Central memory CD8-positive, alpha-beta T cell (primary cell): ENCODE results near the gene THADA.
"Not testable (repeated sequence)": the region's sequence is repeated elsewhere in the genome, so short reads cannot be mapped to it uniquely, and the experiment has no call there.

ENCODE experiments used
- ATAC-seq: fragments of 150-1000 bp; cut with Tn5 transposase; replicated peaks from 2 replicates; pipeline ENCODE4 v1.10.0; 2022; ENCODE audit warnings: mild to moderate bottlenecking, moderate FRiP score, moderate number of reproducible peaks; ENCODE audit not compliant: poor library complexity, severe bottlenecking; ENCODE audit errors: extremely low read depth
- DNase-seq, 2 donors: peaks; one replicate each; pipeline ENCODE4 v3.0.0; 2021; ENCODE audit warnings: low spot score in 2 of 2
- H3K27ac Mint-ChIP-seq: one replicate; pipeline ENCODE4 v1.8.0; 2022; ENCODE audit warnings: low read depth, mild to moderate bottlenecking, moderate library complexity, mixed read lengths
- H3K27me3 Mint-ChIP-seq: one replicate; pipeline ENCODE4 v1.8.0; 2022; ENCODE audit warnings: mixed read lengths
- H3K36me3 Mint-ChIP-seq: one replicate; pipeline ENCODE4 v1.8.0; 2022; ENCODE audit warnings: mild to moderate bottlenecking, moderate library complexity, mixed read lengths; ENCODE audit not compliant: insufficient read depth
- H3K4me1 Mint-ChIP-seq: one replicate; pipeline ENCODE4 v1.8.0; 2022; ENCODE audit warnings: mixed read lengths
- H3K4me3 Mint-ChIP-seq: one replicate; pipeline ENCODE4 v1.8.0; 2022; ENCODE audit warnings: mild to moderate bottlenecking, moderate library complexity, mixed read lengths
- H3K9me3 Mint-ChIP-seq: one replicate; pipeline ENCODE4 v1.8.0; 2022; ENCODE audit warnings: mixed read lengths

THADA gene

DNA sequence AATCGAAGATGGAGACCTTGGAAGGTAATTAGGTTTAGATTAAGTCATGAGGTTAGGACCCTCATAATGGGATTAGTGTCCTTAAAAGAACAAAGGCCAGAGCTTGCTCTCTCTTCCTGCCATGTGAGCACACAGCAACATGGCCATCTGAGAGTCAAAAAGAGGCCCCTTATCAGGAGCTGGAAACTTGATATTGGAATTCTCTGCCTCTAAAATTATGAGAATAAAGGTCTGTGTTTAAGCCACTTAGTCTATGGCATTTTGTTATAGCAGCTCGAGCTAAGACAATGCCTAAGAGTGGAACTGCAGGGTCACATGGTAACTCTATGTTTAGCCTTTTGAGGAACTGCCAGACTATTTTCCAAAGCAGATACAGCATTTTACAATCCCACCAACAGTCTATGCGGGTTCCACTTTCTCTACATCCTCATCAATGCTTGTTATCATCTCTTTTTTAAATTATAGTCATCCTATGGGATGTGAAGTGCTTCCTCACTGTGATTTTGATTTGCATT is 42.4 kb downstream of the THADA start:
- no peaks in the 10 kb centered on the region for H3K4me1 Mint-ChIP-seq
- no peaks in the 10 kb centered on the region for H3K27me3 Mint-ChIP-seq
- H3K27ac Mint-ChIP-seq, result no peak overlapping the region
- peaks cover 34% of the 10 kb centered on the region for H3K36me3 Mint-ChIP-seq
- H3K4me3 Mint-ChIP-seq, result no peak overlapping the region
- no peak for DNase-seq
- H3K9me3 Mint-ChIP-seq, result no peaks in the 10 kb centered on the region
- ATAC-seq, result no peak

DNA sequence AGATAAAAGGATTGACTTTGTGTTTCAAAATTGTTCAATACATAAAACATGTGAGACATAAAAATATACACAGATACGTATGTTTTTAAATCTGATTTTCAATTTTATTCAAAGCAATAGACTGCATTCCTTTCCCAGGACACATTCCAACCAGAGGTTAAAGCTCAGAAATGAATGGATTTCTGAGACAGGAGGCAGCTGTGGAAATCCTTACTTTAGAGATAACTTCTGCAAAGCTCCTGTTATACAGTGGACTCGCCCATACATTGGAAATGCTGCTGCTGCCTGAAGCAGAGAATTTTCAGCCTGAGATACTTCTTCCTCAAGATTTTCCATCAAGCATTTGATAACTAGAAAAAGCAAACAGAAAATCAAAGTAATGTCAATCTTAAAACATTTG is 43.8 kb downstream of the THADA start:
- peaks cover 33% of the 10 kb centered on the region for H3K36me3 Mint-ChIP-seq
- no peak for ATAC-seq
- DNase-seq, result no peak

DNA sequence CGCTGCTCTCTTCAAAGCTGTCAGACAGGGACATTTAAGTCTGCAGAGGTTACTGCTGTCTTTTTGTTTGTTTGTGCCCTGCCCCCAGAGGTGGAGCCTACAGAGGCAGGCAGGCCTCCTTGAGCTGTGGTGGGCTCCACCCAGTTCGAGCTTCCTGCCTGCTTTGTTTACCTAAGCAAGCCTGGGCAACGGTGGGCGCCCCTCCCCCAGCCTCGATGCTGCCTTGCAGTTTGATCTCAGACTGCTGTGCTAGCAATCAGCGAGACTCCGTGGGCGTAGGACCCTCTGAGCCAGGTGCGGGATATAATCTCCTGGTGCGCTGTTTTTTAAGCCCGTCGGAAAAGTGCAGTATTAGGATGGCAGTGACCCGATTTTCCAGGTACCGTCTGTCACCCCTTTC is 47.5 kb downstream of the THADA start:
- not testable (repeated sequence) for H3K9me3 Mint-ChIP-seq, H3K4me3 Mint-ChIP-seq, ATAC-seq, H3K4me1 Mint-ChIP-seq, H3K27me3 Mint-ChIP-seq
- peak in 1 of 2 donors; percentile 49 for DNase-seq
- Mint-ChIP-seq H3K27ac (peak overlapping the region; percentile 70), H3K36me3 (peaks cover 24% of the 10 kb centered on the region)

More for the DNA sequence above, 43.8 kb downstream of the THADA start:
- Mint-ChIP-seq H3K4me1 (no peaks in the 10 kb centered on the region), H3K4me3 (no peak overlapping the region), H3K27ac (no peak overlapping the region), H3K9me3 (no peaks in the 10 kb centered on the region), H3K27me3 (no peaks in the 10 kb centered on the region)

DNA sequence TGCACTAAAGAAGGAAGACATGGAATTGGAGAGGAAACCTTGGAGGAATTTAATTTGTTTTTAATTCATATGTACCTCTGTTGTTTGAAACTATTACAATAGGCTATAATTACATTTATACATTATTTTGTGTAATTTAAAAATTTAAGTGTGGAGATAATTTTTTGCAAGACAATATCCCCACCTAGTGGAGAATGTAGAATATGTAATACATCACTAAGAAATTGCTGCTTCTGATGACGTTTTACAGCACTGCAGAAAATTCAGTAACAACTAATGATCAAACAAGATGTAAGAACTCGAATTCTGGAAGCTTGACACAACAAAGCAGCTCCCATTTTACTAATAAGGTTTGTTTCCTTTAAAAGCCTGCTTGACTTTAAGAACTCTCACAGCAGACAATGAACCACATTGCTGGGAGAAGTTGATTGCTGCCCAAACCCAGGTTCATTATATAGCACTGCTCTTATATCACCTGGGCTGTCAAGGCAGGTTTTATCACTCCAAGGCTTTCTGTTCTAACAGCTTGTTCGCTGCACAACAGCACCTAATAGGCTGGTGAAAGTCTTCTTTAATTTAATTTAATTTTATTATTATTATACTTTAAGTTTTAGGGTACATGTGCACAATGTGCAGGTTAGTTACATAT is 53.4 kb downstream of the THADA start:
- ATAC-seq, result peak; percentile 40
- Mint-ChIP-seq H3K4me1 (no peaks in the 10 kb centered on the region), H3K9me3 (no peaks in the 10 kb centered on the region), H3K4me3 (no peak overlapping the region), H3K36me3 (peaks cover 10% of the 10 kb centered on the region), H3K27ac (no peak overlapping the region), H3K27me3 (no peaks in the 10 kb centered on the region)
- no peak for DNase-seq

DNA sequence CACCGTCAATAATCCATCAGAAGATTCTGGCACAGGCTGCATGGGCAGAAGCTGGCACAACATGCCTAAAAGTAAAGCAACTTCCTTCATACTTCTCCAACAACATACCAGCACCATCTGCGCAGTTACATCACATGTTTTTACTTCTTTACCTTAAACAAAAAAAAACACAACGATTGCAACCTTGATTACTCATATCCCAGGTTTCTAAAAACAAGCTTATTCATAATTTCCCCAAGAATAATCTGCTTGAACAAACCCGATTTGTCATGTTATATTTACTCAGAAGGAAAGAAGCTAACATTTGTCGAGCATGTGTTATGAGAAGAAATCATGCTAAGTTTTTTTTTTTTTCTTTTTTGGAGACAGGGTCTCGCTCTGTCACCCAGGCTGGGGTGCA is 54.7 kb downstream of the THADA start:
- DNase-seq (no peak), ATAC-seq (no peak)
- Mint-ChIP-seq H3K27ac (no peak overlapping the region), H3K4me1 (no peaks in the 10 kb centered on the region), H3K4me3 (no peak overlapping the region), H3K9me3 (no peaks in the 10 kb centered on the region), H3K27me3 (no peaks in the 10 kb centered on the region), H3K36me3 (peaks cover 10% of the 10 kb centered on the region)

DNA sequence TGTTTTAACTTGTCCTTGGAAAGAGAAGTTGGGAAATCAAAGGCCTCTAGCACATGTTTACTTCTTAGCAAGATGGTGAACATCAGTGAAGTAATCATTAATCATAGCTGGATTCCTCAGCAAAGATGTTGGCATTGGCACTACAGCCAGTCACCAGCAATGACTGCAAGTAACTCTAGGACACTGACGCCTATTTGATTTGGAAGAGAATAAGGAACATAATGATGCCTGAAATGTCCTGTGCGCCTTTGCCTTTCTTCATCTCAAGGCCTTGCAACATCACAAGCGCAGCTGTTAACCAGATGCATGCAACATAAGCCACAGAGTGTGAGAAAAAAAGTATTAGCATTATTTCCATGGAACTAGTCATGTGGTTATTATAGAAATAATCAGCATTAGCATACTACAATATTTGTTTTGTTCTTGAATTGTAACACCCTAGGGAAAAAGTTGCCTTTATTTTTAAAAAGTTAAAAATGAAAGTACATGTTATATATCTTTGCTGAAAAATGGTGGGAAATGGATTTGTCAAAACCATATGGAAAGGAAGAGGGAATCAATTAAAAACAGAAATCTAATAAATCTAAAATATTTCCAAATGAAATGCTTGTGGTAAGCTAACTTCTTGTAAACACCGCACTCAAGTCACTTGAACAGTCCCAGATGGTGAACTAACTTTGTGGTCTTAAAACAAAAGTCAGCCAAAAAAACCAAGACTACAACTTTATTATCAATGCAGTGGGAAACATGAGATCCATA is 55.6 kb downstream of the THADA start:
- Mint-ChIP-seq H3K4me1 (no peaks in the 10 kb centered on the region), H3K9me3 (no peaks in the 10 kb centered on the region), H3K4me3 (no peak overlapping the region), H3K27ac (no peak overlapping the region), H3K36me3 (peaks cover 10% of the 10 kb centered on the region), H3K27me3 (no peaks in the 10 kb centered on the region)
- DNase-seq, result no peak
- ATAC-seq, result no peak

DNA sequence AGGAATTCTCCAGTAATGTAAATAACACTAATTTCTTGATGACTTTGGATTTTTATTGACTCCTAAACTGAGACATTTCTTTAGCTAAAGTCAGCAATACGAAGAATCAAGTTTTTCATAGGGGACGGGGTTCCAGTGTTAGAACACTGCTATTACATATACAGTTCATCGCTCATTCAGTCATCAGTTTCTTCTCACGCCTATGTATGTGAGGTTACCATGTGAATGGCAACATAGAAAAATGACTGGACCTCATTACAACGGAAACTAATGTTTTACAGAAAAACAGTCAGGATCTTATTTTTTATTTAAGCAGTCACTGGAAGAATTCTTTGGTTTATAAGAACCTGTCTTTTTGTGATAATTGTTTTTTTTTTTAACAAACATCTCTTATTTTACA is 56.4 kb downstream of the THADA start:
- Mint-ChIP-seq H3K4me3 (no peak overlapping the region), H3K36me3 (peaks cover 10% of the 10 kb centered on the region), H3K4me1 (no peaks in the 10 kb centered on the region), H3K27ac (no peak overlapping the region), H3K27me3 (no peaks in the 10 kb centered on the region), H3K9me3 (no peaks in the 10 kb centered on the region)
- no peak for DNase-seq
- ATAC-seq, result no peak

DNA sequence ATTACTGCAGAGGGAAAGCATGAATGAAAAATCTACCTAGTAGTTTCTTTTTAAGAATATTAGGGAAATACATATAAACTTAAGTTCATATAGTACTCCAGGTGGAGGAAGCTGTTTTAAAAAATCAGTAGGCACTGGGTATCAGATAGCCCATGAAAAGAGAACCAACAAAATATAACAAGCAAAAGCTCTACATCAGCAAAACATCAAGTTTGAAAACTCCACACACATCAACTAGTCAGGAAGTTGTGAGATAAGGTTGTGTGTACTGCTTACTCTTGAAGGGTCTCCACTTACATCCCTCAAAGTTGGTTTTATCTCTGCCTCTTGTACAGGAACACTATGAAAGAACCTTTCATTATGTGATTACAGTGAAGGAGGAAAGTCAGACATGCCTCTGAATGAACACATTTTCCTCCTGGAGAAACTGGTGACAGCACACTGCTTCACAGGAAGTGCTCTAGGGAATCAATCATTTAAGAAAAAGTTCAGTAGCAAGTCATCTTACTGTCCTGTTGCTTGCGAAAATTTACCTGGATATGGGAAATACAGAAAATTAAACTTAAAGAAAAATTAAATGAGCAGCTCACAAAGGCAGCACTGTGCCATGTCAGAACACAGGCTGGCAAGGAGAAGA is 57.7 kb downstream of the THADA start:
- H3K4me3 Mint-ChIP-seq, result no peak overlapping the region

DNA sequence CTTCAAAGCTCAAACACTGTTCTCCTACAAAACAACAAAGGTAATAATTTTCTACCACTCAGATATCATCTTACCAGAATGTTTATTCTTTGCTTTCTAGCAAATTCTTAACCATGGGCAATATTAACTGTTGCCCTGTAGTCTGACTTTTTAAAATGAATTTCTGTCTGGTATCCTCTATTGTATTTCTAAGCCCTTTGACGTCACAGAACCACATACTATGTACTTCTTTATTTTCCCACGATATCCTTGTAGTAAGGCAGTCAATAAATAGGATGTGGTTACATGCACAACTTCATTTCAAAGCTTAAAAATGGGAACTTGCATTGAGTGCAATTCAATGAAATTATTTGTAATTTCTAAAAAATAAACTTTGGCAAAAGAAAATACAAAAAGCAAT is 58.7 kb downstream of the THADA start:
- DNase-seq, result no peak
- Mint-ChIP-seq H3K4me3 (no peak overlapping the region), H3K27ac (peak overlapping the region; percentile 32), H3K27me3 (no peaks in the 10 kb centered on the region), H3K36me3 (peaks cover 10% of the 10 kb centered on the region), H3K4me1 (no peaks in the 10 kb centered on the region), H3K9me3 (no peaks in the 10 kb centered on the region)
- ATAC-seq, result no peak

More for the DNA sequence above, 57.7 kb downstream of the THADA start:
- ATAC-seq, result no peak
- Mint-ChIP-seq H3K27me3 (no peaks in the 10 kb centered on the region), H3K9me3 (no peaks in the 10 kb centered on the region), H3K4me1 (no peaks in the 10 kb centered on the region), H3K36me3 (peaks cover 10% of the 10 kb centered on the region), H3K27ac (no peak overlapping the region)
- no peak for DNase-seq

DNA sequence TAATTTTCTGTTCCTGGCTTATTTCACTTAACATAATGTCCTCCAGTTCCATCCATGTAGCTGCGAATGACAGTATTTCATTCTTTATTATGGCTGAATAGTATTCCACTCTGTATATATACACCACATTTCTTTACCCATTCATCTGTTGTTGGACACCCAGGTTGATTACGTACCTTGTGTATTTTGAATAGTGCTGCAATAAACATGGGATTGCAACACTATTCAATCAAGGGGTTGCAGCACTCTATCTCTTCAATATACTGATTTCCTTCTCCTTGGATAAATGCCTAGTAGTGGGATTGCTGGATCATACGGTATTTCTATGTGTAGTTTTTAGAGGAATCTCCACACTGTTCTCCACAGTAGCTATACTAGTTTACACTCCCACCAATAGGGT is 61.3 kb downstream of the THADA start:
- Mint-ChIP-seq H3K4me1 (no peaks in the 10 kb centered on the region), H3K9me3 (no peaks in the 10 kb centered on the region), H3K27ac (no peak overlapping the region), H3K4me3 (no peak overlapping the region), H3K27me3 (no peaks in the 10 kb centered on the region), H3K36me3 (peaks cover 3% of the 10 kb centered on the region)
- ATAC-seq, result no peak
- no peak for DNase-seq

DNA sequence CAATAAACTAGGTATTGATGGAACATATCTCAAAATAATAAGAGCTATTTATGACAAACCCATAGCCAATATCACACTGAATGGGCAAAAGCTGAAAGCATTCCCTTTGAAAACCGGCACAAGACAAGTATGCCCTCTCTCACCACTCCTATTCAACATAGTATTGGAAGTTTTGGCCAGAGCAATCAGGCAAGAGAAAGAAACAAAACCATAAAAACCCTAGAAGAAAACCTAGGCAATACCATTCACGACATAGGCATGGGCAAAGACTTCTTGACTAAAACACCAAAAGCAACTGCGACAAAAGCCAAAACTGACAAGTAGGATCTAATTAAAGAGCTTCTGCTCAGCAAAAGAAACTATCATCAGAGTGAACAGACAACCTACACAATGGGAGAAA is 63.3 kb downstream of the THADA start:
- not testable (repeated sequence) for DNase-seq, H3K27me3 Mint-ChIP-seq, H3K4me1 Mint-ChIP-seq, H3K27ac Mint-ChIP-seq, H3K36me3 Mint-ChIP-seq, H3K9me3 Mint-ChIP-seq, ATAC-seq, H3K4me3 Mint-ChIP-seq

DNA sequence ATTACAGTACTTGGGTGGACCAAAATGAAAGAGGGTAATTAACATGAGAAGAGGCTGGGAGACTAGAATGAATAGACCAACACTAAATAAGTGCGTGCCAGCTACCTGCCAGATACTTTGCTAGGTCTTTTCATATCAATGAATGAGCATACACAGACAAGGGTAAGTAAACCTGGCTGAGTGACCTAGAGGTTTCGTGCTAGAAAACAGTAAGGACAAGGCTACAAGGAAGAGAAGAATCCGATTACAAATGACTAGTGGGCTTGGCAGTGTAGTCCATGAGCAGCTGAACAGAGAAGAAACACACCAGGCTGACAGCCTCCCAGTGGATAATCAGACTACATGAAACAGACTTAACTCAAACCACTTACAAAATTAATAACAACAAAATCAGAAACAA is 64.6 kb downstream of the THADA start:
- H3K27me3 Mint-ChIP-seq, result no peaks in the 10 kb centered on the region

DNA sequence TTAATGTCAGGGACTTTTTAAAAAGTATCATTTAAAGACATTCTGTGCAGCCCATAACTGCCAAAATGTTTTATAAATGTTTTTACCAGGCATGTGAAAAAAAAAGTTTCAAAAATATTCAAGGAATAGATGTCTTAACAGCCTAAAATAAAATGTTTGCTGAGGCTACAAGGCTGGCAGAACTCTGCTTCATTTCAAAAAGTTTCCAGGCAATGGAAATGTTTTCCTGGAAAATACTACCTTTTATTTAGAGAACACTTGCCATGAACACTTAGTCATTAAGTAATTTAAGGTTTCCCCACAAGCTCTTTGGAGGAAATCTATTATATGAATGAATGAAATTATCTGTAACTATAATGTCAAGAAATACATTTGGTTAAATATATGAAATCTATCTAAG is 68.8 kb downstream of the THADA start:
- peaks cover 5% of the 10 kb centered on the region for H3K36me3 Mint-ChIP-seq
- DNase-seq, result no peak
- H3K27ac Mint-ChIP-seq, result no peak overlapping the region
- no peak overlapping the region for H3K4me3 Mint-ChIP-seq
- no peaks in the 10 kb centered on the region for H3K27me3 Mint-ChIP-seq
- H3K9me3 Mint-ChIP-seq, result no peaks in the 10 kb centered on the region
- ATAC-seq, result no peak
- peaks cover 12% of the 10 kb centered on the region for H3K4me1 Mint-ChIP-seq

More for the DNA sequence above, 64.6 kb downstream of the THADA start:
- H3K36me3 Mint-ChIP-seq, result peaks cover 4% of the 10 kb centered on the region
- no peaks in the 10 kb centered on the region for H3K9me3 Mint-ChIP-seq
- H3K4me3 Mint-ChIP-seq, result no peak overlapping the region
- H3K27ac Mint-ChIP-seq, result no peak overlapping the region
- no peaks in the 10 kb centered on the region for H3K4me1 Mint-ChIP-seq
- DNase-seq (no peak), ATAC-seq (no peak)
